ENCODE results near the gene BLTP2.
"Not testable (repeated sequence)": the region's sequence is repeated elsewhere in the genome, so short reads cannot be mapped to it uniquely, and the experiment has no call there.

GRCh38 chr17:28658342-28658741 lies 13.4 kb upstream of the BLTP2 start:
- TF ChIP-seq TAF1 (IDR thresholded peaks at IDR 0.05; ENCODE audit: borderline replicate concordance, low read depth, low read length); POLR2AphosphoS5 (IDR thresholded peaks at IDR 0.05; ENCODE audit: low read depth, low read length): not testable (repeated sequence)

Measured in GM12892 (cell line).